Activated T-cell treated with anti-CD3 and anti-CD28 coated beads for 48 hours (primary cell): ENCODE results near the gene PRPF19.

ENCODE experiments used
- DNase-seq: peaks from one replicate; pipeline ENCODE4 v3.0.0-alpha.2; 2020; ENCODE audit warnings: low read depth

The PRPF19 gene

GRCh38 chr11:60937811-60938210 lies 31.4 kb upstream of the PRPF19 start:
- DNase-seq, result no peak

- no peak for DNase-seq
Measured at GRCh38 chr11:60937144-60937527, 30.8 kb upstream of the PRPF19 start.

GRCh38 chr11:60936467-60937143 lies 30.2 kb upstream of the PRPF19 start:
- no peak for DNase-seq

GRCh38 chr11:60935676-60936442 lies 29.5 kb upstream of the PRPF19 start:
- no peak for DNase-seq

GRCh38 chr11:60934790-60935605 lies 28.6 kb upstream of the PRPF19 start:
- no peak for DNase-seq

- DNase-seq, result no peak
Measured at GRCh38 chr11:60934124-60934789, 27.9 kb upstream of the PRPF19 start.

- no peak for DNase-seq
Measured at GRCh38 chr11:60933416-60934123, 27.2 kb upstream of the PRPF19 start.

GRCh38 chr11:60932605-60933356 lies 26.4 kb upstream of the PRPF19 start:
- no peak for DNase-seq

GRCh38 chr11:60931917-60932316 lies 25.5 kb upstream of the PRPF19 start:
- DNase-seq, result no peak

- no peak for DNase-seq
Measured at GRCh38 chr11:60930394-60930793, 24.0 kb upstream of the PRPF19 start.

- no peak for DNase-seq
Measured at GRCh38 chr11:60929764-60930163, 23.4 kb upstream of the PRPF19 start.

- DNase-seq, result no peak
Measured at GRCh38 chr11:60928563-60929001, 22.2 kb upstream of the PRPF19 start.

- DNase-seq, result no peak
Measured at GRCh38 chr11:60927600-60927999, 21.2 kb upstream of the PRPF19 start.

GRCh38 chr11:60927061-60927592 lies 20.7 kb upstream of the PRPF19 start:
- DNase-seq, result no peak

- no peak for DNase-seq
Measured at GRCh38 chr11:60926500-60926899, 20.1 kb upstream of the PRPF19 start.

- no peak for DNase-seq
Measured at GRCh38 chr11:60925868-60926267, 19.5 kb upstream of the PRPF19 start.

- DNase-seq, result no peak
Measured at GRCh38 chr11:60924906-60925853, 18.8 kb upstream of the PRPF19 start.

GRCh38 chr11:60924110-60924905 lies 17.9 kb upstream of the PRPF19 start, which contains the start of gene TMEM132A:
TSS of gene TMEM132A (plus strand) at chr11:60924460. CDS start at chr11:60924634, 174 bp downstream.
- DNase-seq, result no peak

- DNase-seq, result no peak
Measured at GRCh38 chr11:60923800-60924109, 17.4 kb upstream of the PRPF19 start.
